GM12878 (cell line): ENCODE results near the gene OR5M10. TPM values are rescaled to one million over a fixed set of nuclear protein-coding genes. Genes with fewer than 3 reads are reported as not detected.

Experiments
- DPF2 ChIP-seq: fragments of 450-650 bp; IDR thresholded peaks from 2 replicates; pipeline ENCODE4 v1.6.1; 2017; ENCODE audit warnings: mild to moderate bottlenecking
- GATAD2B ChIP-seq: fragments of 450-650 bp; conservative IDR thresholded peaks from 2 replicates; pipeline ENCODE4 v1.6.1; 2017; ENCODE audit warnings: low read depth, mild to moderate bottlenecking, moderate library complexity
- IKZF1 ChIP-seq: fragments of 450-650 bp; conservative IDR thresholded peaks from 2 replicates; pipeline ENCODE4 v1.6.1; 2017; ENCODE audit warnings: antibody characterized with exemption, mild to moderate bottlenecking
- IKZF2 ChIP-seq, 2 experiments: fragments of 450-650 bp; IDR thresholded peaks; 2 replicates each; pipeline ENCODE4 v1.6.1; 2017; ENCODE audit warnings: mild to moderate bottlenecking in 2 of 2, moderate library complexity in 2 of 2
- IRF4 ChIP-seq: IDR thresholded peaks from 2 replicates; pipeline ENCODE4 v1.6.1; 2011; ENCODE audit warnings: low read depth, low read length
- KDM1A ChIP-seq: fragments of 200-600 bp; sonication (generic); IDR thresholded peaks from 2 replicates; pipeline ENCODE4 v1.6.1; 2016; ENCODE audit warnings: borderline replicate concordance
- KLF5 ChIP-seq: fragments of 450-650 bp; IDR thresholded peaks from 2 replicates; pipeline ENCODE4 v1.6.1; 2014; ENCODE audit warnings: mild to moderate bottlenecking; ENCODE audit not compliant: partially characterized antibody
- MEF2A ChIP-seq: IDR thresholded peaks from 2 replicates; pipeline ENCODE4 v1.6.1; 2011; ENCODE audit warnings: low read depth, mild to moderate bottlenecking, low read length, moderate library complexity; ENCODE audit not compliant: insufficient read depth
- MEF2B ChIP-seq: fragments of 450-650 bp; IDR thresholded peaks from 2 replicates; pipeline ENCODE4 v1.6.1; 2018; ENCODE audit warnings: mild to moderate bottlenecking, moderate library complexity; ENCODE audit not compliant: partially characterized antibody, poor library complexity, severe bottlenecking
- MXI1 ChIP-seq: fragments of 150-350 bp; IDR thresholded peaks from 2 replicates; pipeline ENCODE4 v1.6.1; 2011; ENCODE audit warnings: low read depth, mild to moderate bottlenecking, inconsistent platforms, low read length, improper control_type of control experiment
- NFIC ChIP-seq: IDR thresholded peaks from 2 replicates; pipeline ENCODE4 v1.6.1; 2012; ENCODE audit warnings: low read depth, mild to moderate bottlenecking, inconsistent platforms, low read length, moderate library complexity
- RB1 ChIP-seq: fragments of 450-650 bp; formaldehyde crosslinking; IDR thresholded peaks from 2 replicates; pipeline ENCODE4 v1.6.1; 2017; ENCODE audit warnings: mild to moderate bottlenecking, borderline replicate concordance
- RBBP5 ChIP-seq: fragments of 200-600 bp; sonication (generic); conservative IDR thresholded peaks from 2 replicates; pipeline ENCODE4 v1.6.1; 2016
- SMAD1 ChIP-seq: fragments of 450-650 bp; IDR thresholded peaks from 2 replicates; pipeline ENCODE4 v1.6.1; 2018; ENCODE audit warnings: mild to moderate bottlenecking, low read depth; ENCODE audit not compliant: partially characterized antibody
- SMC3 ChIP-seq: IDR thresholded peaks from 2 replicates; pipeline ENCODE4 v1.6.1; 2011; ENCODE audit warnings: low read length, improper control_type of control experiment, borderline replicate concordance
- TAF1 ChIP-seq: IDR thresholded peaks from 2 replicates; pipeline ENCODE4 v1.6.1; 2011; ENCODE audit warnings: mild to moderate bottlenecking, low read depth, low read length, borderline replicate concordance
- ZNF24 ChIP-seq: fragments of 450-650 bp; IDR thresholded peaks from 2 replicates; pipeline ENCODE4 v1.6.1; 2017; ENCODE audit warnings: antibody characterized with exemption, mild to moderate bottlenecking
- polyA plus RNA-seq, 11 experiments: library from polyadenylated mRNA; depleted of rRNA in 4 of 11; unstranded in 6 of 11; stranded (reverse) in 5 of 11; fragments of >200 nt; fragmentation: Nextera tagmentation in 4 of 11; fragmentation: Illumina TruSeq in 1 of 11; extraction: Ambion mirVana in 4 of 11; extraction: Trizol in 1 of 11; gene quantifications; 1 replicate in 1 of 11; 2 replicates in 10 of 11; pipeline versions ENCODE4 v1.2.1 to v1.2.3, GENCODE V29; 2011 to 2016; ENCODE audit warnings: inconsistent platforms in 2 of 11, missing spikeins in 2 of 11, low read depth in 1 of 11
- total RNA-seq, 4 experiments: library from RNA; depleted of rRNA in 3 of 4; stranded (reverse); fragments of >200 nt in 3 of 4; fragmentation: Illumina TruSeq in 1 of 4; extraction: Trizol in 1 of 4; gene quantifications; 2 replicates each; pipeline versions ENCODE4 v1.2.1 to v1.2.3, GENCODE V29; 2013 to 2021
- TF ChIP-seq, protein P1 (sequence below), 3 experiments: IDR thresholded peaks in 2 of 3; conservative IDR thresholded peaks in 1 of 3; 2 replicates each; pipeline ENCODE4 v1.5.1; 2011; ENCODE audit warnings: low read depth in 3 of 3, low read length in 3 of 3, mild to moderate bottlenecking in 3 of 3, control low read depth in 2 of 3, moderate library complexity in 2 of 3, inconsistent platforms in 1 of 3, mixed read lengths in 1 of 3; ENCODE audit not compliant: control insufficient read depth in 2 of 3, insufficient read depth in 1 of 3; ENCODE audit errors: extremely low read depth in 1 of 3
- TF ChIP-seq, protein P2 (sequence below): IDR thresholded peaks from 2 replicates; pipeline ENCODE4 v1.6.1; 2012; ENCODE audit warnings: low read length, inconsistent platforms
- TF ChIP-seq, protein P3 (sequence below): fragments of 450-650 bp; IDR thresholded peaks from 2 replicates; pipeline ENCODE4 v1.6.1; 2017; ENCODE audit warnings: low read depth, mild to moderate bottlenecking, moderate library complexity
- TF ChIP-seq, protein P4 (sequence below): IDR thresholded peaks from 2 replicates; pipeline ENCODE4 v1.6.1; 2012; ENCODE audit warnings: low read depth, low read length, improper control_type of control experiment
- TF ChIP-seq, protein P5 (sequence below): fragments of 450-650 bp; IDR thresholded peaks from 2 replicates; pipeline ENCODE4 v1.6.1; 2016; ENCODE audit warnings: mild to moderate bottlenecking

The OR5M10 gene
- total and polyA plus RNA-seq, 10 of the 15 experiments (the other 5 are each of a cell fraction or from before 2014, with no cell fraction given): not detected

DNA sequence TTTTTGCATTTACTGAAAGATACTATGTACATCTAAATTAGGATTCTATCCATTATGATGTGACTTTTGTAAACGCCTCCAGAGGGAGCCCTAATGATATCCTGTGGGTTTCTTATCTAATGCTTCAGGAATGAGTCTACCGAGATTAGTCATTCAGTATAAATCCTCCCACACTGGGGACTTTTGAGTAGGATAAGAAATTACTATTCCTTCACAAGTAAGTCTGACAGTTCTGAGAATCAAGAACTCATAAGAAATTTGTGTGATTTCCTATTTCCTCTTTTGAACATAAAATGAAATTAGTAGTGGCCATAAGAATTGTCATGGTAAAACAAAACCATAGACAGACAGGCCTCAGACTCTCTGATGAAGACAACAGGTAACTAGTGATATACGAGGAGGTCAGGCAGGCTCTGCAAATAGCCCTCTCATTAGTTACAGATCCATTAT lies 47.2 kb upstream of the OR5M10 start (continued):
- TF ChIP-seq, protein P1, sequence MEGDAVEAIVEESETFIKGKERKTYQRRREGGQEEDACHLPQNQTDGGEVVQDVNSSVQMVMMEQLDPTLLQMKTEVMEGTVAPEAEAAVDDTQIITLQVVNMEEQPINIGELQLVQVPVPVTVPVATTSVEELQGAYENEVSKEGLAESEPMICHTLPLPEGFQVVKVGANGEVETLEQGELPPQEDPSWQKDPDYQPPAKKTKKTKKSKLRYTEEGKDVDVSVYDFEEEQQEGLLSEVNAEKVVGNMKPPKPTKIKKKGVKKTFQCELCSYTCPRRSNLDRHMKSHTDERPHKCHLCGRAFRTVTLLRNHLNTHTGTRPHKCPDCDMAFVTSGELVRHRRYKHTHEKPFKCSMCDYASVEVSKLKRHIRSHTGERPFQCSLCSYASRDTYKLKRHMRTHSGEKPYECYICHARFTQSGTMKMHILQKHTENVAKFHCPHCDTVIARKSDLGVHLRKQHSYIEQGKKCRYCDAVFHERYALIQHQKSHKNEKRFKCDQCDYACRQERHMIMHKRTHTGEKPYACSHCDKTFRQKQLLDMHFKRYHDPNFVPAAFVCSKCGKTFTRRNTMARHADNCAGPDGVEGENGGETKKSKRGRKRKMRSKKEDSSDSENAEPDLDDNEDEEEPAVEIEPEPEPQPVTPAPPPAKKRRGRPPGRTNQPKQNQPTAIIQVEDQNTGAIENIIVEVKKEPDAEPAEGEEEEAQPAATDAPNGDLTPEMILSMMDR (IDR thresholded peaks at IDR 0.05 in 2 of 3, conservative IDR thresholded peaks at IDR 0.05 in 1 of 3; ENCODE audit: control insufficient read depth in 2 of 3, extremely low read depth in 1 of 3, insufficient read depth in 1 of 3, low read depth in 3 of 3, low read length in 3 of 3): peak; percentile 12 to 44 (median 29); a peak in 1 of 6 replicates
- peak; percentile 68 for TF ChIP-seq NFIC
- no peak for TF ChIP-seq KDM1A
- TF ChIP-seq MEF2B: no peak
- peak; percentile 89 for TF ChIP-seq DPF2
- TF ChIP-seq, protein P2, sequence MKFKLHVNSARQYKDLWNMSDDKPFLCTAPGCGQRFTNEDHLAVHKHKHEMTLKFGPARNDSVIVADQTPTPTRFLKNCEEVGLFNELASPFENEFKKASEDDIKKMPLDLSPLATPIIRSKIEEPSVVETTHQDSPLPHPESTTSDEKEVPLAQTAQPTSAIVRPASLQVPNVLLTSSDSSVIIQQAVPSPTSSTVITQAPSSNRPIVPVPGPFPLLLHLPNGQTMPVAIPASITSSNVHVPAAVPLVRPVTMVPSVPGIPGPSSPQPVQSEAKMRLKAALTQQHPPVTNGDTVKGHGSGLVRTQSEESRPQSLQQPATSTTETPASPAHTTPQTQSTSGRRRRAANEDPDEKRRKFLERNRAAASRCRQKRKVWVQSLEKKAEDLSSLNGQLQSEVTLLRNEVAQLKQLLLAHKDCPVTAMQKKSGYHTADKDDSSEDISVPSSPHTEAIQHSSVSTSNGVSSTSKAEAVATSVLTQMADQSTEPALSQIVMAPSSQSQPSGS: peak; percentile 49
- TF ChIP-seq RBBP5: no peak
- no peak for TF ChIP-seq TAF1
- no peak for TF ChIP-seq GATAD2B
- peak; percentile 43; the same call in 1 of the 2 replicates for TF ChIP-seq SMC3
- TF ChIP-seq SMAD1: no peak
- TF ChIP-seq RB1: no peak
- TF ChIP-seq, protein P3, sequence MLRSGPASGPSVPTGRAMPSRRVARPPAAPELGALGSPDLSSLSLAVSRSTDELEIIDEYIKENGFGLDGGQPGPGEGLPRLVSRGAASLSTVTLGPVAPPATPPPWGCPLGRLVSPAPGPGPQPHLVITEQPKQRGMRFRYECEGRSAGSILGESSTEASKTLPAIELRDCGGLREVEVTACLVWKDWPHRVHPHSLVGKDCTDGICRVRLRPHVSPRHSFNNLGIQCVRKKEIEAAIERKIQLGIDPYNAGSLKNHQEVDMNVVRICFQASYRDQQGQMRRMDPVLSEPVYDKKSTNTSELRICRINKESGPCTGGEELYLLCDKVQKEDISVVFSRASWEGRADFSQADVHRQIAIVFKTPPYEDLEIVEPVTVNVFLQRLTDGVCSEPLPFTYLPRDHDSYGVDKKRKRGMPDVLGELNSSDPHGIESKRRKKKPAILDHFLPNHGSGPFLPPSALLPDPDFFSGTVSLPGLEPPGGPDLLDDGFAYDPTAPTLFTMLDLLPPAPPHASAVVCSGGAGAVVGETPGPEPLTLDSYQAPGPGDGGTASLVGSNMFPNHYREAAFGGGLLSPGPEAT: peak; percentile 87
- TF ChIP-seq IKZF2 (IDR thresholded peaks at IDR 0.05): peak; percentile 80 to 86
- TF ChIP-seq ZNF24: 0 out of 2 replicates have a peak, but pooled peaks have one; percentile 19
- no peak for TF ChIP-seq KLF5
- TF ChIP-seq, protein P4, sequence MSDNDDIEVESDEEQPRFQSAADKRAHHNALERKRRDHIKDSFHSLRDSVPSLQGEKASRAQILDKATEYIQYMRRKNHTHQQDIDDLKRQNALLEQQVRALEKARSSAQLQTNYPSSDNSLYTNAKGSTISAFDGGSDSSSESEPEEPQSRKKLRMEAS: no peak
- TF ChIP-seq IKZF1: peak; percentile 77
- TF ChIP-seq IRF4: peak; percentile 35; the same call in 1 of the 2 replicates
- TF ChIP-seq, protein P5, sequence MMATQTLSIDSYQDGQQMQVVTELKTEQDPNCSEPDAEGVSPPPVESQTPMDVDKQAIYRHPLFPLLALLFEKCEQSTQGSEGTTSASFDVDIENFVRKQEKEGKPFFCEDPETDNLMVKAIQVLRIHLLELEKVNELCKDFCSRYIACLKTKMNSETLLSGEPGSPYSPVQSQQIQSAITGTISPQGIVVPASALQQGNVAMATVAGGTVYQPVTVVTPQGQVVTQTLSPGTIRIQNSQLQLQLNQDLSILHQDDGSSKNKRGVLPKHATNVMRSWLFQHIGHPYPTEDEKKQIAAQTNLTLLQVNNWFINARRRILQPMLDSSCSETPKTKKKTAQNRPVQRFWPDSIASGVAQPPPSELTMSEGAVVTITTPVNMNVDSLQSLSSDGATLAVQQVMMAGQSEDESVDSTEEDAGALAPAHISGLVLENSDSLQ: peak; percentile 74
- TF ChIP-seq MEF2A: no peak
- no peak for TF ChIP-seq MXI1
